GM18502 (cell line): ENCODE data around the gene ZYG11B.
"Not testable (repeated sequence)": the region's sequence is repeated elsewhere in the genome, so short reads cannot be mapped to it uniquely, and the experiment has no call there.

Experiments
- ATAC-seq: cut with Tn5 transposase; IDR thresholded peaks from one replicate; pipeline ENCODE4 v1.9.1; 2021; ENCODE audit warnings: mild to moderate bottlenecking; ENCODE audit not compliant: unreplicated experiment, poor library complexity

Gene ZYG11B

DNA sequence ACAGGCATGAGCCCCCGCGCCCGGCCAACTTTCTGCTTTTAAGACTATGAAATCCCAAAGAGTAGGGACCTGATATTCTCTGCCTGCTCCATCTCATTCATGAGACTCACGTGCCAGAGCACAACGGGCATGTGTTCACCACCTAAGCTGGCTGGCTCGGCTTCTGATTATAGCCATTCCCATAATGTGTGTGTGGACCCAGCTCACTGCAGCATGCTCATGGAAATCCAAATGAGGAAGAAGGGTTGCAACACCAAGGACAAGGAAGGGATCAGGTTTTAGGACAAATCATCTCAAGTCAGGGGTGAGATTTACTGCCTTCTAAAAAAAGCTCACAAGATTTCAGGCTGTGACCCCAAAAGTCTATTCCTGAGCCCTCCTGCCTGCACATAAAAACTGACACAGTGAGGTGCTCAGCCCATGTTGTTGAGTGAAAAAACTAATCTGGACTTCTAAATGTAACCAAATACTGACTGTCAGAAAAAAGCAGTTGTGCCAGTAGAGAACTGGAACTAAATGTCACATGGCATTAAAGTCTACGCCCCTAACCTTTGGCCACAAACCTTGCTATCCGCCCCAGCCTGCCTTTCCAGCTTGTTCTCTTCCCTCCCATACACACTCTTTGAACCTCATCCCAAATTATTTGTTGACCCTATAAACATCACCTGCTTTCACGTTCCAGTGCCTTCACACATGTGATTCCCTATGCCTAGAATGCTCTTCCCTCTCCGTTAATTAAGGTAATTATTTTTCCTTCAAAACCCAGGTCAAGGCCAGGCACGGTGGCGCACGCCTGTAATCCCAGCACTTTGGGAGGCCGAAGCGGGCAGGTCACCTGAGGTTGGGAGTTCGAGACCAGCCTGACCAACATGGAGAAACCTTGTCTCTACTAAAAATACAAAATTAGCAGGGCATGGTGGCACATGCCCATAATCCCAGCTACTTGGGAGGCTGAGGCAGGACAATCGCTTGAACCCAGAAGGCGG, 19.0 kb upstream of the ZYG11B start:
- ATAC-seq: no peak

DNA sequence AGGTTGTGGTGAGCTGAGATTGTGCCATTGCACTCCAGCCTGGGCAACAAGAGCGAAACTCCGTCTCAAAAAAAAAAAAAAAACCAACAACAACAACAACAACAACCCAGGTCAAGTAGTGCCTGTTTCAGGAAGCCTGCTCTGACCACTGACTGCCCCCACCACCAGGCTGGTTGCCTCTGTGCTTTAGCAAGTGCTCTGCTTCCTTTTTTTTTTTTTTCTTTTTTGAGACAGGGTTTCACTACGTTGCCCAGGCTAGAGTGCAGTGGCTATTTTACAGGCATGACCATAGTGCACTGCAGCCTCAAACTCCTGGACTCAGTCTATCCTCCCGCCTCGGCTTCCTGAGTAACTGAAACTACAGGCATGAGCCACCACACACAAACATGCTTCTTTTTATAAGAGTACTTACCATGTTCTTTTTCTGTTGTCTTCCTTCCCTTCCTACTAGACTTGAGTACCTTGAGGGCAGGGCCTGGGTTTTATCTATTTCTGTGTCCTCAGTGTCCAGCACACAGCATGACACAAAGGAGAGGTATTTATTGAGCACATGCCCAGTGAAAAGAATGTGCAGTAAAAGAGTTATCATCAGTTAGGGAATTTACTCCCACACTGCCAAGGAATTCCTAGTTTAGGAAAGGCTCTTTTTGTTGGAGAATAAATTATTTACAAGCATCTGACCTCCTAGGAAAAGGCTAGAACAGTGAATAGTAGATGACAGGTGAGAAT, 18.2 kb upstream of the ZYG11B start:
- no peak for ATAC-seq

DNA sequence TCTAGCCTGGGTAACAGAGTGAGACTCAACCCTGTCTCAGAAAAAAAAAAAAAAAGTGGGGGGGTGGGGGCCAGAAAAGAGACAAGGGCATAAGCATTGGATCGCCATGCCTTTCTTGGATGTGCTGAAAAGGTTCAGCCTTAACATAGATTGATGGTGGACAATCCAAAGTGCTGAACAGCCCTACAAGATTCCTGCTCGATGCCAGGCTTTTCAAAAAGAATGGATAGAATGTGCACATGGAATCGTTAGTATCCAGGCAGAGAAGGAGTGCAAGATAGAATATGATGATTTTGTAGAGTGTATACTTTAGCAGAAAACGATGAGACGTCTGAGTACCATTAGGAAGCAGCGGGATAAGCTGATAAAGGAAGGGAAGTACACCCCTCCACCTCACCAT, 17.2 kb upstream of the ZYG11B start:
- no peak for ATAC-seq

GRCh38 chr1:52713590-52713989, 12.7 kb upstream of the ZYG11B start:
- ATAC-seq: no peak

DNA sequence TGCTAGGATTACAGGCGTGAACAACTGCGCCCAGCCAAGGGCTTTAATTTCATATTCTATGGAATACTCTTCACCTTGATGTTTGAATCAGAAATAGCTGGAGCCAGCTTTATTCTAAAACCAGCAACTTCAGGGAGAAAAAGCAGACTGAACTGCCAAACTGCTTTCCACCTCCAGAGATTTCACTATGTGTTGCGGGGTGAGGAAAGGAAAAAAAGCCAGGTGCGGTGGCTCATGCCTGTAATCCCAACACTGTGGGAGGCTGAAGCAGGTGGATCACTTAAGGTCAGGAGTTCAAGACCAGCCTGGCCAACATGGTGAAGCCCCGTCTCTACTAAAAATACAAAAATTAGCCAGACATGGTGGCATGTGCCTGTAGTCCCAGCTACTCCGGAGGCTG, 11.0 kb upstream of the ZYG11B start:
- not testable (repeated sequence) for ATAC-seq

DNA sequence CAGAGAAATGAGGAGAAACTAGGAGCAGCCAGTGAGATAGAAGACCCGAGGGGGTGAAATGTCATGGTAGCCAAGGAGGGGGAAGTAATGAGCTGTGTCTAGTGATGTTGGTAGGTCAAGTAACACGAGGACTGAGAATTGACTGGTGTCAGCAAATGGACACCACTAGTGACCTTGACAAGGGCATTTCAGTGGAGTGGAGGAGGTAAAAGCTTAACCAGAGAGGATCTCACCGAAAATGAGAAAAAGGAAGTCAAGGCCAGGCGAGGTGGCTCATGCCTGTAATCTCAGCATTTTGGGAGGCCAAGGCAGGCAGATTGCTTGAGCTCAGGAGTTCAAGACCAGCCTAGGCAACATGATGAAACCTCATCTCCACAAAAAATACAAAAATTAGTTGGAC, 3.0 kb upstream of the ZYG11B start:
- ATAC-seq: no peak

- ATAC-seq: no peak
Measured at GRCh38 chr1:52725903-52726264, 369 bp upstream of the ZYG11B start.

GRCh38 chr1:52727114-52727586, 897 bp downstream of the ZYG11B start:
- no peak for ATAC-seq

- ATAC-seq: no peak
Measured at GRCh38 chr1:52727956-52728656, 1.9 kb downstream of the ZYG11B start.

GRCh38 chr1:52733368-52733767, 7.1 kb downstream of the ZYG11B start:
- no peak for ATAC-seq

DNA sequence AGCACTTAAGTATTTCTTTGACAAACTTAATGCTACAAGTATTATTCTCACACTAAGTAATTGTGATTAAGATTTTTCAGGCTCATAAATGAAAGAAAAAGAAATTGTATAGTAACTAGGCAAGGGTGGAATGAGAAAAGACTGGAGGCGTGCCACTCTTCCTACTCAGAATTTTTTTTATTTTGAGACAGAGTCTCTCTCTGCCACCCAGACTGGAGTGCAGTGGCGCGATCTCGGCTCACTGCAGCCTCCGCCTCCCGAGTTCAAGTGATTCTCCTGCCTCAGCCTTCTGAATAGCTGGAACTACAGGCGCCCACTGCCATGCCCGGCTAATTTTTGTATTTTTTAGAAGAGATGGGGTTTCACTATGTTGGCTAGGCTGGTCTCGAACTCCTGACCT, 9.1 kb downstream of the ZYG11B start:
- not testable (repeated sequence) for ATAC-seq

DNA sequence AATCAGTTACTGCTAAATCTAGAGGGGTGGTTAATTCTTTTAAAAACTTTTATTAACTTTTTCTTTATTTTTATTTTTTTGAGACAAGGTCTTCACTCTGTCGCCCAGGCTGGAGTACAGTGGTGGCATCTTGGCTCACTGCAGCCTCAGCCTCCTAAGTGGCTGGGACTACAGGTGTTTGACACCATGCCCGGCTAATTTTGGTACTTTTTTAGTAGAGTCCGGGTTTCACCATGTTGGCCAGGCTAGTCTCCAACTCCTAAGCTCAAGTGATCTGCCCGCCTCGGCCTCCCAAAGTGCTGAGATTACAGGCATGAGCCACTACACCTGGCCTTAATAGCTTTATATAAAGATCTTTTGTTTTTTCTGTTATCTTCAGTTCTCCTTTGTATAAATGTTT, 11.9 kb downstream of the ZYG11B start:
- ATAC-seq: no peak

DNA sequence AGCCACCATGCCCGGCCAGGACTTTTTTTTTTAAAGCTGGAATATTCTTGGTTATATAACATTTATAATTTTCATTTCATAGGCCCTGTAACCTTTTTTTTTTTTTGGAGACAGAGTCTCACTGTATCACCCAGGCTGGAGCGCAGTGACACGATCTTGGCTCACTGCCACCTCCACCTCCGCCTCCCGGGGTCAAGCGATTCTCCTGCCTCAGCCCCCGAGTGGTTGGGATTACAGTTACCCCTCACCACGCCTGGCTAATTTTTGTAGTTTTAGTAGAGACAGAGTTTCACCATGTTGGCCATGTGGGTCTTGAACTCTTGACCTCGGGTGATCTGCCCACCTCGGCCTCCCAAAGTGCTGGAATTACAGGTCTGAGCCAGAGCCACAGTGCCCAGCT, 12.6 kb downstream of the ZYG11B start:
- ATAC-seq: no peak

DNA sequence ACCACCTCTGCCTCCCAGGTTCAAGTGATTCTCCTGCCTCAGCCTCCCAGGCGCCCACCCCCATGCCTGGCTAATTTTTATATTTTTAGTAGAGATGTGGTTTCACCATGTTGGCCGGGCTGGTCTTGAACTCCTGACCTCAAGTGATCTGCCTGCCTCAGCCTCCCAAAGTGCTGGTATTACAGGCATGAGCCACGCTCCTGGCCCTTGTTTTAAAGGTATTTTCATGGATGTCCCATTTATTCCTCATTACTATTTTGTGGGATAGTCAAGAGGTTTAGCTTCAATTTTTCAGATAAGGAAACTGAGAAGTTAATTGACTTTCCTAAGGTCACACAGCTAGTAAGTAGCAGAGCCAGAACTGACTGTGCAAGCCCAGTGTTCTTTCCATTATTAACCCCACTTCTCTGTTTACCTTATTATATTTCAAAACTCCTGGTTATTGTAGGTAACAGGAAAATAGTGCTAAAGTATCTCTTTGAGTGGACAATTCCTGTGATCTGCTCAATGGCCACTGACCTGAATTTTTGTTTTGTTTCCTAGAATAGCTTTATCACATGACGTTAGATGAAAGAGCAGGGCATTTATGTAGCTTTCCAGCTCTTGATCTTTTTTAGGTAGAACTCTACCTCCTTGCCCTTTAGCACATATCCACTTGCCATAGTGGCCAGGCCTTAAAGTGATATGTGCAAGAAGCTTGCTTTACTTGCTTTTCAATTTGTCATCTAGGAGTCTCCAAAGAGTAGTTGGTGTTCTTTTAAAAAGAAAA, 13.6 kb downstream of the ZYG11B start:
- no peak for ATAC-seq

DNA sequence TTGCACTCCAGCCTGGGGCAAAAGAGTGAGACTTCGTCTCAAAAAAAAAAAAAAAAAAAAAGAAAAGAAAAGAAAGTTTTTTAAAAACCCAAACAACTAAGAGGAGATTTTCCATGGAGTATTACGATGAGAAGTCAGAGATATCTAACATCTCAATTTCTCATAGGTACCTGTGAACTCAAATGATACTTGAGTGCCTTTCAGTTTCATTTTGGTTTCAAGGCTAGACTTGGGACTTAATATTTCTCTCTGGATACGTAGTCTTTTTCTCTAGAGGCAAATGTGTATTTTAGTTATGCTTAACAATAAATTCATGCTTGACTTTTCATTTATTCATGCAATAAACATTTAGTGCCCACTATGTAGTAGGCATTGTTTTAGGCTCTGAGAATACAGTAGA, 15.0 kb downstream of the ZYG11B start:
- no peak for ATAC-seq

GRCh38 chr1:52746189-52746588, 19.9 kb downstream of the ZYG11B start:
- no peak for ATAC-seq

DNA sequence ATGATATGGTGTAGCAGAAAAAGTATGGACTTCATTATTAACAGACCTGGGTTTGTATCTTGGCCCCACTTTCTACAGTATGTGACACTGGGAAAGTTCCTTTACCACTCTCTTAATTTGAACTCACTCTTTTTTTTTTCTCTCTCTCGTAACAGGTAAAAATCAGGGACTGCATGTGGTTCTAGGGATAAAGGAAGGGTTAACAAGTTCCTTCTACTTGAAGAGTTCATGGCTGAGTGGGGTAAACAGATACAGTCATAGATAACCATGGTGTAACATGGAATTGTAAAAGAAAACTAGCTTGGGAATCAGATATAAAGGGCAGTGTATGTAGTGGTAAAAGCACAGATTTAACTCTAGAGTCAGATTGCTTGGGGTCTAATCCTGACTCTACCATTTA, 21.2 kb downstream of the ZYG11B start:
- no peak for ATAC-seq

GRCh38 chr1:52748119-52748518, 21.9 kb downstream of the ZYG11B start:
- ATAC-seq: no peak

DNA sequence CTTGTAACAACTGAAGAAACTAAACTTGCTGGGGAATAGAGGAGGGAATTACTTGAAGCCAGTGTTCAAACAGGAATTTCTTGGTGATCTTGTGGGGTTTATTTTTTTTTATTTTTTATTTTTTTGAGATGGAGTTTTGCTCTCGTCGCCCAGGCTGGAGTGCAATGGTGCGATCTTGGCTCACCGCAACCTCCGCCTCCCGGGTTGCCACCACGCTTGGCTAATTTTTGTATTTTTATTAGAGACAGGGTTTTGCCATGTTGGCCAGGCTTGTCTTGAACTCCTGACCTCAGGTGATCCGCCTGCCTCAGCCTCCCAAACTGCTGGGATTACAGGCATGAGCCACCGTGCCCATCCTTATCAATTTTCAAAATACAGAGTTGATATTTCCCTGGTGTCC, 23.2 kb downstream of the ZYG11B start:
- not testable (repeated sequence) for ATAC-seq

DNA sequence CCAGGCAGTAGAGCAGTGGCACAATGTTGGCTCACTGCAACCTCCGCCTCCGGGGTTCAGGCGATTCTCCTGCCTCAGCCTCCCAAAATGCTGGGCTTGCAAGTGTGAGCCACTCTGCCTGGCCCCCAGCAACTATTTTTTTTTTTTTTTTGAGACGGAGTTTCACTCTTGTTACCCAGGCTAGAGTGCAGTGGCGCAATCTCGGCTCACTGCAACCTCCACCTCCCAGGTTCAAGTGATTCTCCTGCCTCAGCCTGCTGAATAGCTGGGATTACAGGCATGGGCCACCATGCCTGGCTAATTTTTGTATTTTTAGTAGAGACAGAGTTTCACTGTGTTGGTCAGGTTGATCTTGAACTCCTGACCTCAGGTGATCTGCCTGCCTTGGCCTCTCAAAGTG, 23.9 kb downstream of the ZYG11B start:
- ATAC-seq: not testable (repeated sequence)
